GM23248 (cell line): Measurements from ENCODE around the gene ZNF398.

Experiments
- EZH2 ChIP-seq: fragments of 200-600 bp; sonication (generic); IDR thresholded peaks from 2 replicates; pipeline ENCODE4 v1.6.1; 2018; ENCODE audit warnings: antibody characterized with exemption, mild to moderate bottlenecking; ENCODE audit not compliant: insufficient read depth, poor library complexity, severe bottlenecking
- EZH2phosphoT487 ChIP-seq: fragments of 200-600 bp; sonication (generic); IDR thresholded peaks from 2 replicates; pipeline ENCODE4 v1.6.1; 2018; ENCODE audit warnings: antibody characterized with exemption, moderate library complexity, mild to moderate bottlenecking, low read depth; ENCODE audit not compliant: insufficient read depth

GRCh38 chr7:149226840-149227494 is 79.7 kb downstream of the ZNF398 start:
- no peak for TF ChIP-seq EZH2phosphoT487
- no peak for TF ChIP-seq EZH2
